H1 (cell line): ENCODE data around the gene RPS6KB2.

ENCODE experiments used
- ASH2L ChIP-seq: fragments of 200-600, 300-600 bp; sonication (generic); IDR thresholded peaks from one replicate; pipeline ENCODE4 v1.7.1; 2017; ENCODE audit warnings: low read length
- ATF2 ChIP-seq: IDR thresholded peaks from 2 replicates; pipeline ENCODE4 v1.6.1; 2012; ENCODE audit warnings: low read length, inconsistent platforms
- CHD2 ChIP-seq: IDR thresholded peaks from 2 replicates; pipeline ENCODE4 v1.6.1; 2012; ENCODE audit warnings: low read length, improper control_type of control experiment
- CHD7 ChIP-seq: fragments of 300-600 bp; sonication (generic); IDR thresholded peaks from 2 replicates; pipeline ENCODE4 v1.7.1; 2012; ENCODE audit warnings: low read length, moderate library complexity, mild to moderate bottlenecking, inconsistent platforms; ENCODE audit not compliant: insufficient replicate concordance
- CTCF ChIP-seq, 3 experiments: IDR thresholded peaks; 1 replicate in 2 of 3; 2 replicates in 1 of 3; pipeline versions ENCODE4 v1.5.1 to v1.6.1; 2011; ENCODE audit warnings: low read length in 3 of 3, mild to moderate bottlenecking in 3 of 3, inconsistent platforms in 2 of 3, low read depth in 1 of 3, moderate library complexity in 1 of 3; ENCODE audit not compliant: insufficient read depth in 1 of 3; ENCODE audit errors: control extremely low read depth in 1 of 3
- EP300 ChIP-seq, 2 experiments: IDR thresholded peaks; 1 replicate in 1 of 2; 2 replicates in 1 of 2; pipeline ENCODE4 v1.6.1; 2011 to 2012; ENCODE audit warnings: low read depth in 2 of 2, low read length in 2 of 2, mild to moderate bottlenecking in 2 of 2, borderline replicate concordance in 1 of 2, inconsistent platforms in 1 of 2, moderate library complexity in 1 of 2
- JUN ChIP-seq: IDR thresholded peaks from 2 replicates; pipeline ENCODE4 v1.6.1; 2011; ENCODE audit warnings: low read depth, mild to moderate bottlenecking, improper control_type of control experiment, low read length
- POLR2A ChIP-seq, 2 experiments: IDR thresholded peaks; 1 replicate in 1 of 2; 2 replicates in 1 of 2; pipeline ENCODE4 v1.6.1; 2011; ENCODE audit warnings: low read depth in 2 of 2, low read length in 2 of 2, mild to moderate bottlenecking in 2 of 2; ENCODE audit errors: control extremely low read depth in 1 of 2
- POLR2AphosphoS5 ChIP-seq: IDR thresholded peaks from 2 replicates; pipeline ENCODE4 v1.6.1; 2011; ENCODE audit warnings: low read depth, low read length
- RAD21 ChIP-seq, 2 experiments: IDR thresholded peaks in 1 of 2; conservative IDR thresholded peaks in 1 of 2; 2 replicates each; pipeline ENCODE4 v1.6.1; 2011; ENCODE audit warnings: low read depth in 2 of 2, low read length in 2 of 2, improper control_type of control experiment in 1 of 2, inconsistent platforms in 1 of 2, mild to moderate bottlenecking in 1 of 2, moderate library complexity in 1 of 2
- RFX5 ChIP-seq: IDR thresholded peaks from 2 replicates; pipeline ENCODE4 v1.6.1; 2011; ENCODE audit warnings: low read depth, low read length, improper control_type of control experiment, borderline replicate concordance
- SIX5 ChIP-seq: IDR thresholded peaks from 2 replicates; pipeline ENCODE4 v1.6.1; 2011; ENCODE audit warnings: mild to moderate bottlenecking, low read depth, low read length
- TAF1 ChIP-seq: IDR thresholded peaks from 2 replicates; pipeline ENCODE4 v1.6.1; 2011; ENCODE audit warnings: mild to moderate bottlenecking, low read depth, low read length
- ZNF274 ChIP-seq: IDR thresholded peaks from 2 replicates; pipeline ENCODE4 v1.7.0; 2012; ENCODE audit warnings: low read length, borderline replicate concordance; ENCODE audit errors: extremely low read depth

GRCh38 chr11:67392183-67392715 is 36.0 kb upstream of the RPS6KB2 start:
- no peak for TF ChIP-seq CTCF (IDR thresholded peaks at IDR 0.05; ENCODE audit: control extremely low read depth in 1 of 3, insufficient read depth in 1 of 3, low read depth in 1 of 3, low read length in 3 of 3)
- TF ChIP-seq EP300 (IDR thresholded peaks at IDR 0.05; ENCODE audit: borderline replicate concordance in 1 of 2, low read depth in 2 of 2, low read length in 2 of 2), result no peak
- TF ChIP-seq POLR2AphosphoS5, result no peak
- TF ChIP-seq ASH2L, result no peak
- no peak for TF ChIP-seq ATF2
- no peak for TF ChIP-seq SIX5
- TF ChIP-seq TAF1, result no peak
- TF ChIP-seq POLR2A (IDR thresholded peaks at IDR 0.05; ENCODE audit: control extremely low read depth in 1 of 2, low read depth in 2 of 2, low read length in 2 of 2), result no peak
- TF ChIP-seq JUN, result no peak
- TF ChIP-seq RAD21 (IDR thresholded peaks at IDR 0.05 in 1 of 2, conservative IDR thresholded peaks at IDR 0.05 in 1 of 2; ENCODE audit: low read depth in 2 of 2, low read length in 2 of 2), result no peak
- TF ChIP-seq RFX5, result no peak
- no peak for TF ChIP-seq ZNF274
- no peak for TF ChIP-seq CHD2
- no peak for TF ChIP-seq CHD7
